ENCODE data around the gene TRAPPC3.
"Not testable (repeated sequence)": the region's sequence is repeated elsewhere in the genome, so short reads cannot be mapped to it uniquely, and the experiment has no call there.

The TRAPPC3 gene

DNA sequence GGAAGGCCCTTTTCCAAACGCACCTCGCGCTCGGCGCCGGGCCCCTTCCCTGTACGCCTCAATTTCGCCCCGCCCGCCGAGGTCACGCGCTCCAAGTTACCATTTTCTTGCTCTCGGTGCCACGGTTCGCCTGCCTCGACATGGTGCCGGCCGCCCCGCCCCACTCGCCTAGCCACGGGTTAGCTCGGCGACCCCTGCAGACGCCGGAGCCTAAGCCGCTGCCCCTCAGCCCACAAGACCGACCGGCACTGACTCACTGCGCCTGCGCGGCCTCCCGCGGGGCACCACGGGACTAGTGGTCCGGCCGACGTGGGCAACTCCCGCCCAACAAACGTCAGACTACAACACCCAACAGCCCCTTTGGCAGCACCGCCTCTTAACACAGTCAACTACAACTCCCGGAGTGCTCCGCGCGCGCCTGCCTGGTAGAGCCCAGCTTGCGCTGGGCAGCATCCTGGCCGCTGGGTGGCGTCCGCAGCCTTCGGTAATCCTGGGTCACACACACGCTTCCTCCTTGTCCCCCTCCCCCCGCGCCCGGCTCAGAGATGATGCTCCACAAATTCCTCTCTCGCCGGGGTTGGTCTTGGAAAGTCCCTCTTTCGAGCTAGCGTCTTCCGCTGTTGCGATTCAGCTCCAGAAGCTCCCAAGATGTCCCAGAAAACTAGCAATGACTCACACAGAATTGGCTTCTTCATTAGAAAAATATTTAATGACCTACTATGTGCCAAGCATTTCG lies at the start of gene TRAPPC3:
TRAPPC3 (minus strand) TSS at position 250 of the 736 bp plus-strand sequence; CDS start at position 142, 108 bp downstream.
- H3K4me1 ChIP-seq (ENCODE audit: control insufficient read depth, insufficient read depth, low read length), result peaks cover 26% of the 10 kb centered on the region
- H3K27ac ChIP-seq (ENCODE audit: low read depth, low read length), result peak within 1 kb of the TSS; percentile 29; the same call in 1 of the 2 replicates

DNA sequence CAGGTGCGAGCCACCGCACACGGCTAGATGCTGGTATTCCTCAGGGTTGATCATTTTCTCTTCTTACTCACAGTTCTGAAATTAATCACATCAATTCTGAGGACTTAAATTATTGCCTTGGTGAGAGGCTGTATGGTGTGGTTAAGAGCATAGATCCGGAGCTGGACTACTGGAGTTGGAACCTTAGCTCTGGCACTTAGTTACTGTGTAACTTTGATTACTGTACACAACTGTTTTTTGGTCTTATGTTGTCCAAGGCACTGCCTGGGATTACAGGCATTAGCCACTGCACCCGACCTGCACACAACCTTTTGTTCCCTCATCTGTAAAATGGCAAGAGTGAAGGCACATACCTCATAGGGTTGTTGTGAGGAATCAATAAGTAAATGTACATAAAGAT lies 49.4 kb upstream of the TRAPPC3 start:
- no peaks in the 10 kb centered on the region for H3K9me3 ChIP-seq (ENCODE audit: control insufficient read depth, insufficient read depth, low read depth, low read length)
- no peaks in the 10 kb centered on the region for H3K4me1 ChIP-seq (ENCODE audit: control insufficient read depth, insufficient read depth, low read length)
- no peak overlapping the region for H3K4me3 ChIP-seq (ENCODE audit: low read depth, low read length)
- no peaks in the 10 kb centered on the region for H3K36me3 ChIP-seq (ENCODE audit: control insufficient read depth, insufficient read depth, low read length)
- no peaks in the 10 kb centered on the region for H3K27me3 ChIP-seq (ENCODE audit: control insufficient read depth, insufficient read depth, low read length)
- H3K27ac ChIP-seq (ENCODE audit: low read depth, low read length), result no peak overlapping the region
- no peak overlapping the region for H3K9ac ChIP-seq (ENCODE audit: low read length)

More for the DNA sequence above, at the start of gene TRAPPC3:
- H3K36me3 ChIP-seq (ENCODE audit: control insufficient read depth, insufficient read depth, low read length), result no peaks in the 10 kb centered on the region
- peak within 1 kb of the TSS; percentile 72 for H3K4me3 ChIP-seq (ENCODE audit: low read depth, low read length)
- peak within 1 kb of the TSS; percentile 65 for H3K9ac ChIP-seq (ENCODE audit: low read length)
- H3K9me3 ChIP-seq (ENCODE audit: control insufficient read depth, insufficient read depth, low read depth, low read length), result no peaks in the 10 kb centered on the region
- H3K27me3 ChIP-seq (ENCODE audit: control insufficient read depth, insufficient read depth, low read length), result peaks cover 26% of the 10 kb centered on the region

DNA sequence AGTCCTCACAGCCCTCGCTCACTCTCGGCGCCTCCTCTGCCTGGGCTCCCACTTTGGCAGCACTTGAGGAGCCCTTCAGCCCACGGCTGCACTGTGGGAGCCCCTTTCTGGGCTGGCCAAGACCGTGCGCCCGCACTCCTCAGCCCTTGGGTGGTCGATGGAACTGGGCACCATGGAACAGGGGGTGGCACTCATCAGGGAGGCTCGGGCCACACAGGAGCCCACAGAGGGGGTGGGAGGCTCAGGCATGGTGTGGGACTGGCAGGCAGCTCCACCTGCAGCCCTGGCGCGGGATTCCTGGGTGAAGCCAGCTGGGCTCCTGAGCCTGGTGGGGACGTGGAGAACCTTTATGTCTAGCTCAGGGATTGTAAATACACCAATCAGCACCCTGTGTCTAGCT lies 47.5 kb upstream of the TRAPPC3 start:
- H3K4me1 ChIP-seq (ENCODE audit: control insufficient read depth, insufficient read depth, low read length); H3K27ac ChIP-seq (ENCODE audit: low read depth, low read length); H3K4me3 ChIP-seq (ENCODE audit: low read depth, low read length); H3K27me3 ChIP-seq (ENCODE audit: control insufficient read depth, insufficient read depth, low read length); H3K9me3 ChIP-seq (ENCODE audit: control insufficient read depth, insufficient read depth, low read depth, low read length); H3K9ac ChIP-seq (ENCODE audit: low read length); H3K36me3 ChIP-seq (ENCODE audit: control insufficient read depth, insufficient read depth, low read length): not testable (repeated sequence)

DNA sequence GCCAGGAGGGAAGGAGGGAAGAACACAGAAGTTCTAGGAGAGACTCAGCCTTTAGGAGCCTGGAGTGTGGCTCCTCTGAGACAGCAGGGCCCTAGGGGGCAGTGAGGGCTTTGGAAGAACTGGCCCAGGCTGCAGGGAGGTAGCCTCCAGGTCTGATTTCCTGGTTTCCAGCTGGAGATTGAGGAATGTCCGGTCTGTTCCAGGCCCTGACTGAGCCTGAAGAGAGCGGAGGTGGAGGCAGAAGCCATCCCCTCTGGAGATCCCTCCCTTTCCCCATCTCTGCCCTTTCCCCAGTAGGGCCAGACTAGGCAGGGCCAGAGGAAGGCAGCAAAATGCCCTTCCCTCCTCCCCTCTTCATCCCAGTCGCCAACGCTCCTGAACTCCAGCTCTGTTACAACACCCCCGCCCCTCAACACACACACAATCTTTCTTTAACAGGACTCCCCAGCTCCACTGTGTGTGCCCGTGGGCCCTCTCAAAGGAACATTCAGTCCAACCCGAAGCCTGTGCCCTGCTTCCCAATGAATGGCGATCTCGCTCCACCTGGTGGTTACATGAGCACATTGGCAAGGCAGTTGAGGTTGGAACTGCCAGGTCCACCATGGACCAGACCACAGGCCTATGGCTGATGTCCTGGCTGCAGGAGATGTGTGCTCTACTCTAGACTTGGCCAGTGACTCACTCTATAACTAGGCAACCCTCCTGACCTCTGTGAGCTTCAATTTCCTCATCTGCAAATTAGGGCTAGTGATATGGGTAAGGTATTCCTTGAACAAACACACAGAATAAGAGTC lies 38.7 kb upstream of the TRAPPC3 start:
- Histone ChIP-seq H3K4me3 (ENCODE audit: low read depth, low read length) (peak overlapping the region; percentile 39), H3K27ac (ENCODE audit: low read depth, low read length) (no peak overlapping the region), H3K36me3 (ENCODE audit: control insufficient read depth, insufficient read depth, low read length) (no peaks in the 10 kb centered on the region), H3K4me1 (ENCODE audit: control insufficient read depth, insufficient read depth, low read length) (peaks cover 6% of the 10 kb centered on the region), H3K9ac (ENCODE audit: low read length) (peak overlapping the region; percentile 23), H3K9me3 (ENCODE audit: control insufficient read depth, insufficient read depth, low read depth, low read length) (no peaks in the 10 kb centered on the region), H3K27me3 (ENCODE audit: control insufficient read depth, insufficient read depth, low read length) (no peaks in the 10 kb centered on the region)

DNA sequence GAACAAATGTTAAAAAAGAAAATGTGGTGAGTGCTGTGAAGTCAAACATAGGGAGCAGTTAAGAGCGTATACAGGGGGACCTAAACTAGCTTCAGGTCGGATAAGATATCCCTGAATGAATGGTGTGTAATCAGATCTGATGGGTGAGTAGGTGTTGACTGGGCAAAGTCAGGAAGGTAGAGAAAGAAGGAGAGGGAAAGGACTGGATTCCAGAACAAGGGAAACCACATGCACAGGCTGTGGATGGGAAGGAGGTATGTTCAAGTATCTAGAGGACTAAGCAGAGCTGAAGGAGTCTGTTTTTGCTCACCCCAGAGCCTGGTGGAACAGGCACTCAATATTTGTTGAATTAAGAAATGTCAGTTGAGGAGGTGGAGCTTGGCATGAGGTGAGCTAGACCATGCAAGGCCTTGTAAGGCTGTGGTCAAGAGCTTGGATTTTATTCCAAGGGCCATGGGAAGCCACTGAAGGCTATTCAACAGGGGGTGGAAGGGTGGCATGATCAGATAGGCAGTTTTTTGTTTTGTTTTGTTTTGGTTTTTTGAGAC lies 34.1 kb upstream of the TRAPPC3 start:
- Histone ChIP-seq H3K27ac (ENCODE audit: low read depth, low read length) (no peak overlapping the region), H3K9ac (ENCODE audit: low read length) (no peak overlapping the region)

DNA sequence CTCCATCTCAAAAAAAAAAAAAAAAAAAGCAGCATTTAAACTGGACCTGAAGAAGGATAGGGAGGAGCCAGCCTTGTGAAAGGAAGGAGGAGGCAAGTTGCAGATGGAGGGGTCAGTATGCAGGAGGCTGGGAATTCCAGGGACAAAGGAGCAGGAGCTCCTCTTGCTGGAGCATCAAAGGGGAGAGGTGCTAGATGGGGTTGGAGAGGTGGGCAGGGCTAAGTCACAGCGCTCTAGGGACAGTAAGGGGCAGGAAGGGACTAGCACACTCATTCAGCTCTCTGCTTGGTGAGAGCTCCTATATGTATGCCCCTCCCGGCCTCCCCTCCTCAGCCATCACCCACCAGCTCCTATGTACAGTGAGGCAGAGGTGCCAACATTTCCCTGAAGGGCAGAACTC lies 33.4 kb upstream of the TRAPPC3 start:
- no peak overlapping the region for H3K27ac ChIP-seq (ENCODE audit: low read depth, low read length)
- H3K36me3 ChIP-seq (ENCODE audit: control insufficient read depth, insufficient read depth, low read length), result peaks cover 24% of the 10 kb centered on the region
- H3K9me3 ChIP-seq (ENCODE audit: control insufficient read depth, insufficient read depth, low read depth, low read length), result no peaks in the 10 kb centered on the region
- no peak overlapping the region for H3K4me3 ChIP-seq (ENCODE audit: low read depth, low read length)
- no peaks in the 10 kb centered on the region for H3K27me3 ChIP-seq (ENCODE audit: control insufficient read depth, insufficient read depth, low read length)
- H3K4me1 ChIP-seq (ENCODE audit: control insufficient read depth, insufficient read depth, low read length), result peaks cover 24% of the 10 kb centered on the region
- H3K9ac ChIP-seq (ENCODE audit: low read length), result peak overlapping the region; percentile 3

More for the DNA sequence above, 34.1 kb upstream of the TRAPPC3 start:
- Histone ChIP-seq H3K4me1 (ENCODE audit: control insufficient read depth, insufficient read depth, low read length) (peaks cover 22% of the 10 kb centered on the region), H3K4me3 (ENCODE audit: low read depth, low read length) (no peak overlapping the region), H3K27me3 (ENCODE audit: control insufficient read depth, insufficient read depth, low read length) (no peaks in the 10 kb centered on the region), H3K36me3 (ENCODE audit: control insufficient read depth, insufficient read depth, low read length) (peaks cover 24% of the 10 kb centered on the region), H3K9me3 (ENCODE audit: control insufficient read depth, insufficient read depth, low read depth, low read length) (no peaks in the 10 kb centered on the region)

DNA sequence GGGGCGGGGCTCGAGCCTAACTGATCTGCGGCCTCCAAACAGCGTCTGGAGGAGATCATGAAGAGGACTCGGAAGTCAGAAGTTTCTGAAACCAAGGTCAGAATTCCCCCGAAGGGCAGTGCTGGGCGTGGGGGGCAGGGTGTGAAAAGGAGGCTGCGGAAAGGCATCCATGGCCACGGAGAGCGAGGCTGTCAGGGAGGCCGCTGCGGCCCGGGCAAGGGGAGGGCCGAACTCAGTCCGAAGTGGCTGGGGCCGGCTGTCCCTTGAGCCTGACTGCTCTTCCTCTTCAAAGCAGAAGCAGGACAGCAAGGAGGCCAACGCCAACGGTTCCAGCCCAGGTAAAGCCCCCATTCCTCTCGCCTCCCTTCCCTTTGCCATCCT lies 29.9 kb upstream of the TRAPPC3 start:
- Histone ChIP-seq H3K27ac (ENCODE audit: low read depth, low read length) (no peak overlapping the region), H3K36me3 (ENCODE audit: control insufficient read depth, insufficient read depth, low read length) (peaks cover 42% of the 10 kb centered on the region), H3K4me3 (ENCODE audit: low read depth, low read length) (peak overlapping the region; percentile 44), H3K4me1 (ENCODE audit: control insufficient read depth, insufficient read depth, low read length) (peaks cover 47% of the 10 kb centered on the region), H3K27me3 (ENCODE audit: control insufficient read depth, insufficient read depth, low read length) (no peaks in the 10 kb centered on the region), H3K9me3 (ENCODE audit: control insufficient read depth, insufficient read depth, low read depth, low read length) (no peaks in the 10 kb centered on the region), H3K9ac (ENCODE audit: low read length) (peak overlapping the region; percentile 6)

DNA sequence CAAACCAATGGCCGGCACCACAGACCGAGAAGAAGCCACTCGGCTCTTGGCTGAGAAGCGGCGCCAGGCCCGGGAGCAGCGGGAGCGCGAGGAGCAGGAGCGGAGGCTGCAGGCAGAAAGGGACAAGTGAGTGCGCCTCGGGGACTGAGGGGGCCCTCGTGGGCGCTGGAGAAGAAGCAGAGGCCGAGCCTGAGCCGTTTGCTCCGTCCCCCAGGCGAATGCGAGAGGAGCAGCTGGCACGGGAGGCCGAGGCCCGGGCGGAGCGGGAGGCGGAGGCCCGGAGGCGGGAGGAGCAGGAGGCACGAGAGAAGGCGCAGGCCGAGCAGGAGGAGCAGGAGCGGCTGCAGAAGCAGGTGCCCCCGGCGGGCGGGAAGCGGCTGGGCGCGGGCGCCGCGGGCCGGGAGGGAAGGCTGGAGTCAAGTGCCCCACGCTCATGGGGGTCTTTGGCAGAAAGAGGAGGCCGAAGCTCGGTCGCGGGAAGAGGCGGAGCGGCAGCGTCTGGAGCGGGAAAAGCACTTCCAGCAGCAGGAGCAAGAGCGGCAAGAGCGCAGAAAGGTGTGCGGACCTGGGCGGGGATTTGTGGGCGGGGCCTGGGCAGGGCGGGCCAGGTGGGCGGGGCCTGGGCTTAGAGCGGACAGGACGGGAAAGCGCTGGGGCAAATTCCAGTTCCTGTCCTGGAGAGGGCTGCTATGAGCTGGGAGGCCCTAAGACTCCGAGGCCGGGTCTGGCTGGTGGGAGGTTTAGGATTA lies 29.4 kb upstream of the TRAPPC3 start:
- Histone ChIP-seq H3K9me3 (ENCODE audit: control insufficient read depth, insufficient read depth, low read depth, low read length) (no peaks in the 10 kb centered on the region), H3K9ac (ENCODE audit: low read length) (peak overlapping the region; percentile 53), H3K27me3 (ENCODE audit: control insufficient read depth, insufficient read depth, low read length) (no peaks in the 10 kb centered on the region), H3K4me1 (ENCODE audit: control insufficient read depth, insufficient read depth, low read length) (peaks cover 47% of the 10 kb centered on the region), H3K36me3 (ENCODE audit: control insufficient read depth, insufficient read depth, low read length) (peaks cover 48% of the 10 kb centered on the region), H3K4me3 (ENCODE audit: low read depth, low read length) (peak overlapping the region; percentile 58), H3K27ac (ENCODE audit: low read depth, low read length) (0 out of 2 replicates have a peak overlapping the region, but pooled peaks have one; percentile 14)

DNA sequence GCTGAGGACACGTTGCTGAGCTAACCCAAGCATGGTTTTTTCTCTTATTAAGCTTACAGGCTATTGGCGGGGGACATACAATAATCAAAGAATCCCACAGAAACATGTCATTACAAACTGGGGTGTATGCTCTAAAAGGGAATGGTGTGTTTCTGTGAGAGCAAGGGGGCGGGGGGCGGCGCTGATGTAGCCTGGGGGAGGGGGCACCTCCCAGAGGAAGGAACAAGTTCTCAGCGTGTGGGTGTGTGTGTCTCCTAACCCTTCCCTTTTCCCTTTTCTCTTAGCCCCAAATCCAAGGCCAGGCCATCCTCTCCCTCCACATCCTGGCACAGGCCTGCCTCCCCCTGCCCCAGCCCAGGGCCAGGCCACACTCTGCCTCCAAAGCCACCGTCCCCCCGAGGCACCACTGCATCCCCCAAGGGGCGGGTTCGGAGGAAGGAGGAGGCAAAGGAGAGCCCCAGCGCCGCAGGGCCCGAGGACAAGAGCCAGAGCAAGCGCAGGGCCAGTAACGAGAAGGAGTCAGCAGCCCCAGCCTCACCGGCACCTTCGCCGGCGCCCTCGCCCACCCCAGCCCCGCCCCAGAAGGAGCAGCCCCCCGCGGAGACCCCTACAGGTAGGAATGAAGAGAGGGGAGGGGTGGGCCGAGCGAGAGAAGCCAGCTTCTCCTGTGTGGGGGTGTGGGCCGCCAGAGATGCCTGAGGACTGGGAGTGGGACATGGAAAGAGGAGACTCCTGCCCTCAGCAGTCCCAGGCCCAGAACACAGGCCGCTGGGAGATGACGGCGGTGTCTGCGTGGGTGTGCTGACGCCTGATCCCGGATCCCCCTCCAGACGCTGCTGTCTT lies 28.5 kb upstream of the TRAPPC3 start:
- Histone ChIP-seq H3K27ac (ENCODE audit: low read depth, low read length) (no peak overlapping the region), H3K9ac (ENCODE audit: low read length) (no peak overlapping the region), H3K4me3 (ENCODE audit: low read depth, low read length) (peak overlapping the region; percentile 58), H3K4me1 (ENCODE audit: control insufficient read depth, insufficient read depth, low read length) (peaks cover 46% of the 10 kb centered on the region), H3K36me3 (ENCODE audit: control insufficient read depth, insufficient read depth, low read length) (peaks cover 56% of the 10 kb centered on the region), H3K27me3 (ENCODE audit: control insufficient read depth, insufficient read depth, low read length) (no peaks in the 10 kb centered on the region), H3K9me3 (ENCODE audit: control insufficient read depth, insufficient read depth, low read depth, low read length) (no peaks in the 10 kb centered on the region)

Data from HUES6 (cell line).